Transverse colon (tissue), 3 donors: ENCODE data around the gene MTHFD1L.

Source experiments
- EP300 ChIP-seq: sonication (generic); formaldehyde crosslinking; IDR thresholded peaks from one replicate; pipeline ENCODE4 v1.6.1; 2017; ENCODE audit warnings: antibody characterized with exemption, low read depth
- POLR2A ChIP-seq: fragments of 450-650 bp; IDR thresholded peaks from one replicate; pipeline ENCODE4 v1.6.1; 2016; ENCODE audit warnings: antibody characterized with exemption, mild to moderate bottlenecking, moderate library complexity
- TF ChIP-seq, protein P1 (sequence below), 5 experiments: fragments of 200-600 bp in 3 of 5; fragments of 450-650 bp in 2 of 5; sonication (generic) in 3 of 5; IDR thresholded peaks; 1 replicate in 2 of 5; 2 replicates in 3 of 5; pipeline ENCODE4 v1.5.1; 2016 to 2017; ENCODE audit warnings: antibody characterized with exemption in 5 of 5, inconsistent platforms in 3 of 5, mild to moderate bottlenecking in 2 of 5, moderate library complexity in 1 of 5

DNA sequence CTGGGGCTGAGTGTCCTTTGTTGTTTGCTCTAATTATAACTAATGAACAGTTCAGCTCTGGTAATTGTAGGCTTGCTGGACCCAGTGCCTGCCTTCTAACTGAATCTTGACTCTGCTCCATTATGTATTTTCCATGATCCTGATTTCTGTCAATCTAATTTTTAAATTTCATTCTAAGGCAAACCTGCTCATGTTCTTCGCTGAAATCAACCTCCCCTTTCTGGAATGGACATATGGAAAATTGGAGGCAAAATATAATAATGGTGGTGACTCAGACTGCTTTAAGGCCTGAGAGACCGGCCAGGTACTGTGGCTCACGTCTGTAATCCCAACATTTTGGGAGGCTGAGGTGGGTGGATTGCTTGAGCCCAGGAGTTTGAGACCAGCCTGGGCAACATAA, 191.6 kb downstream of the MTHFD1L start:
- TF ChIP-seq, protein P1, sequence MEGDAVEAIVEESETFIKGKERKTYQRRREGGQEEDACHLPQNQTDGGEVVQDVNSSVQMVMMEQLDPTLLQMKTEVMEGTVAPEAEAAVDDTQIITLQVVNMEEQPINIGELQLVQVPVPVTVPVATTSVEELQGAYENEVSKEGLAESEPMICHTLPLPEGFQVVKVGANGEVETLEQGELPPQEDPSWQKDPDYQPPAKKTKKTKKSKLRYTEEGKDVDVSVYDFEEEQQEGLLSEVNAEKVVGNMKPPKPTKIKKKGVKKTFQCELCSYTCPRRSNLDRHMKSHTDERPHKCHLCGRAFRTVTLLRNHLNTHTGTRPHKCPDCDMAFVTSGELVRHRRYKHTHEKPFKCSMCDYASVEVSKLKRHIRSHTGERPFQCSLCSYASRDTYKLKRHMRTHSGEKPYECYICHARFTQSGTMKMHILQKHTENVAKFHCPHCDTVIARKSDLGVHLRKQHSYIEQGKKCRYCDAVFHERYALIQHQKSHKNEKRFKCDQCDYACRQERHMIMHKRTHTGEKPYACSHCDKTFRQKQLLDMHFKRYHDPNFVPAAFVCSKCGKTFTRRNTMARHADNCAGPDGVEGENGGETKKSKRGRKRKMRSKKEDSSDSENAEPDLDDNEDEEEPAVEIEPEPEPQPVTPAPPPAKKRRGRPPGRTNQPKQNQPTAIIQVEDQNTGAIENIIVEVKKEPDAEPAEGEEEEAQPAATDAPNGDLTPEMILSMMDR (IDR thresholded peaks at IDR 0.05), result no peak
- TF ChIP-seq POLR2A (no peak), EP300 (no peak)
